ENCODE data around the gene TBC1D22B. TPM values are rescaled to one million over a fixed set of nuclear protein-coding genes. Genes with fewer than 3 reads are reported as not detected.

TBC1D22B gene
- total and polyA plus RNA-seq, 4 donors = 3.9 to 17.0 (median 7.7) TPM

- Histone ChIP-seq H3K27ac (ENCODE audit: low read depth in 1 of 2, low read length in 2 of 2) (no peak overlapping the region), H3K4me3 (ENCODE audit: low read length in 2 of 2) (no peak overlapping the region), H3K4me1 (ENCODE audit: control insufficient read depth in 1 of 2, insufficient read depth in 2 of 2, low read length in 2 of 2) (peaks cover 2 to 3% of the 10 kb centered on the region in 2 donors), H3K27me3 (ENCODE audit: control insufficient read depth in 1 of 2, insufficient read depth in 2 of 2, low read length in 1 of 2) (no peaks in the 10 kb centered on the region), H3K36me3 (ENCODE audit: control insufficient read depth in 1 of 2, insufficient read depth in 2 of 2, low read length in 1 of 2) (no peaks in the 10 kb centered on the region), H3K9me3 (ENCODE audit: control insufficient read depth, low read length) (no peaks in the 10 kb centered on the region)
- intact Hi-C loops (cut with DNase I) = no loop called here
- ATAC-seq (ENCODE audit: low FRiP score) (no peak), DNase-seq (no peak)
- WGBS, 2 donors = 48 to 53% methylated on average over 2 of the region's 2 CpGs
Measured at GRCh38 chr6:37236921-37237320, 20.7 kb upstream of the TBC1D22B start.

GRCh38 chr6:37237789-37238188 lies 19.8 kb upstream of the TBC1D22B start:
- ATAC-seq (ENCODE audit: low FRiP score) (no peak), DNase-seq (no peak)
- Histone ChIP-seq H3K36me3 (ENCODE audit: control insufficient read depth in 1 of 2, insufficient read depth in 2 of 2, low read length in 1 of 2) (no peaks in the 10 kb centered on the region), H3K9me3 (ENCODE audit: control insufficient read depth, low read length) (no peaks in the 10 kb centered on the region), H3K4me3 (ENCODE audit: low read length in 2 of 2) (no peak overlapping the region), H3K4me1 (ENCODE audit: control insufficient read depth in 1 of 2, insufficient read depth in 2 of 2, low read length in 2 of 2) (peaks cover 2 to 3% of the 10 kb centered on the region in 2 donors), H3K27ac (ENCODE audit: low read depth in 1 of 2, low read length in 2 of 2) (no peak overlapping the region), H3K27me3 (ENCODE audit: control insufficient read depth in 1 of 2, insufficient read depth in 2 of 2, low read length in 1 of 2) (no peaks in the 10 kb centered on the region)
- intact Hi-C loops (cut with DNase I) = no loop called here

- WGBS, 2 donors = 23 to 28% methylated on average over 1 of the region's 1 CpG
- no peak for DNase-seq
- no peak overlapping the region for H3K4me3 ChIP-seq (ENCODE audit: low read length in 2 of 2)
- H3K4me1 ChIP-seq (ENCODE audit: control insufficient read depth in 1 of 2, insufficient read depth in 2 of 2, low read length in 2 of 2) = peaks cover 2 to 3% of the 10 kb centered on the region in 2 donors
- no peaks in the 10 kb centered on the region for H3K9me3 ChIP-seq (ENCODE audit: control insufficient read depth, low read length)
- no peak for ATAC-seq (ENCODE audit: low FRiP score)
- no peaks in the 10 kb centered on the region for H3K36me3 ChIP-seq (ENCODE audit: control insufficient read depth in 1 of 2, insufficient read depth in 2 of 2, low read length in 1 of 2)
- no peaks in the 10 kb centered on the region for H3K27me3 ChIP-seq (ENCODE audit: control insufficient read depth in 1 of 2, insufficient read depth in 2 of 2, low read length in 1 of 2)
- intact Hi-C loops (cut with DNase I) = no loop called here
- peak overlapping the region in 1 of 2 donors; percentile 68 for H3K27ac ChIP-seq (ENCODE audit: low read depth in 1 of 2, low read length in 2 of 2)
Measured at GRCh38 chr6:37238381-37238780, 19.2 kb upstream of the TBC1D22B start.

GRCh38 chr6:37239526-37239925 lies 18.0 kb upstream of the TBC1D22B start:
- no peak overlapping the region for H3K4me3 ChIP-seq (ENCODE audit: low read length in 2 of 2)
- no peak for ATAC-seq (ENCODE audit: low FRiP score)
- no peak for DNase-seq

GRCh38 chr6:37239950-37240713 lies 17.4 kb upstream of the TBC1D22B start:
- Histone ChIP-seq H3K27ac (ENCODE audit: low read depth in 1 of 2, low read length in 2 of 2) (peak overlapping the region; percentile 83 to 92), H3K36me3 (ENCODE audit: control insufficient read depth in 1 of 2, insufficient read depth in 2 of 2, low read length in 1 of 2) (no peaks in the 10 kb centered on the region), H3K9me3 (ENCODE audit: control insufficient read depth, low read length) (no peaks in the 10 kb centered on the region), H3K4me1 (ENCODE audit: control insufficient read depth in 1 of 2, insufficient read depth in 2 of 2, low read length in 2 of 2) (peaks cover 2 to 8% of the 10 kb centered on the region in 2 donors), H3K4me3 (ENCODE audit: low read length in 2 of 2) (no peak overlapping the region), H3K27me3 (ENCODE audit: control insufficient read depth in 1 of 2, insufficient read depth in 2 of 2, low read length in 1 of 2) (no peaks in the 10 kb centered on the region)
- WGBS, 2 donors = 23 to 25% methylated on average over 4 of the region's 4 CpGs
- ATAC-seq (ENCODE audit: low FRiP score) = peak; percentile 81
- peak; percentile 97 for DNase-seq
- intact Hi-C loops (cut with DNase I) = loop anchor here (5.0 to 10.0 kb wide), 2 partner anchors 42 to 105 kb away; no protein-coding TSS in a partner anchor

More at GRCh38 chr6:37239526-37239925, 18.0 kb upstream of the TBC1D22B start:
- H3K27ac ChIP-seq (ENCODE audit: low read depth in 1 of 2, low read length in 2 of 2) = peak overlapping the region; percentile 41 to 89
- no peaks in the 10 kb centered on the region for H3K36me3 ChIP-seq (ENCODE audit: control insufficient read depth in 1 of 2, insufficient read depth in 2 of 2, low read length in 1 of 2)
- intact Hi-C loops (cut with DNase I) = no loop called here
- H3K9me3 ChIP-seq (ENCODE audit: control insufficient read depth, low read length) = no peaks in the 10 kb centered on the region
- 89 to 92% methylated on average over 3 of the region's 3 CpGs for WGBS, 2 donors
- H3K4me1 ChIP-seq (ENCODE audit: control insufficient read depth in 1 of 2, insufficient read depth in 2 of 2, low read length in 2 of 2) = peaks cover 2 to 8% of the 10 kb centered on the region in 2 donors
- H3K27me3 ChIP-seq (ENCODE audit: control insufficient read depth in 1 of 2, insufficient read depth in 2 of 2, low read length in 1 of 2) = no peaks in the 10 kb centered on the region

DNA sequence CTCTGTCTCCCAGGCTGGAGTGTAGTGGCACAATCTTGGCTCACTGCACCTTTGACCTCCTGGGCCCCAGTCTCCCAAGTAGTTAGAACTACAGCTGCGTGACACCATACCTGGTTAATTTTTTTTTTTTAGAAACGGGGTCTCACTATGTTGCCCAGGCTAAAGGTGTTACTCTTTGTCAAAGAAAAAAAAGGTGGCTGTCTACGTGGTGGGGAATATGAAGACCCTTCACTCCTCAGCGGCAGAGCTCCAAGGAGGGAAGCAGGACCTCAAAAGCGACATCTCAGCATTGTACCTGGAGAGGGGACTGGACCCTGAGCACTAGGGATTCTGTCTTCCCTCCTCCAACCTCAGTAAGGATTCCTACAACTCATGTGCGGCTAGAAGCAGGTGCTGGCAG lies 16.4 kb upstream of the TBC1D22B start:
- Histone ChIP-seq H3K27me3 (ENCODE audit: control insufficient read depth in 1 of 2, insufficient read depth in 2 of 2, low read length in 1 of 2) (no peaks in the 10 kb centered on the region), H3K4me3 (ENCODE audit: low read length in 2 of 2) (no peak overlapping the region), H3K27ac (ENCODE audit: low read depth in 1 of 2, low read length in 2 of 2) (peak overlapping the region in 1 of 2 donors; percentile 81), H3K4me1 (ENCODE audit: control insufficient read depth in 1 of 2, insufficient read depth in 2 of 2, low read length in 2 of 2) (peaks cover 2 to 8% of the 10 kb centered on the region in 2 donors), H3K36me3 (ENCODE audit: control insufficient read depth in 1 of 2, insufficient read depth in 2 of 2, low read length in 1 of 2) (no peaks in the 10 kb centered on the region), H3K9me3 (ENCODE audit: control insufficient read depth, low read length) (no peaks in the 10 kb centered on the region)
- DNase-seq = no peak
- no peak for ATAC-seq (ENCODE audit: low FRiP score)
- WGBS, 2 donors = 92 to 94% methylated on average over 6 of the region's 6 CpGs
- intact Hi-C loops (cut with DNase I) = loop anchor here (5.0 to 10.0 kb wide), 2 partner anchors 41 to 106 kb away; no protein-coding TSS in a partner anchor

GRCh38 chr6:37241775-37242428 lies 15.7 kb upstream of the TBC1D22B start:
- H3K4me3 ChIP-seq (ENCODE audit: low read length in 2 of 2) = no peak overlapping the region
- H3K36me3 ChIP-seq (ENCODE audit: control insufficient read depth in 1 of 2, insufficient read depth in 2 of 2, low read length in 1 of 2) = no peaks in the 10 kb centered on the region
- ATAC-seq (ENCODE audit: low FRiP score) = no peak
- no peaks in the 10 kb centered on the region for H3K9me3 ChIP-seq (ENCODE audit: control insufficient read depth, low read length)
- H3K4me1 ChIP-seq (ENCODE audit: control insufficient read depth in 1 of 2, insufficient read depth in 2 of 2, low read length in 2 of 2) = peaks cover 2 to 8% of the 10 kb centered on the region in 2 donors
- H3K27ac ChIP-seq (ENCODE audit: low read depth in 1 of 2, low read length in 2 of 2) = peak overlapping the region; percentile 84 to 100
- intact Hi-C loops (cut with DNase I) = loop anchor here (5.0 to 10.0 kb wide), 2 partner anchors 40 to 107 kb away; no protein-coding TSS in a partner anchor
- 13 to 21% methylated on average over 5 of the region's 5 CpGs for WGBS, 2 donors
- H3K27me3 ChIP-seq (ENCODE audit: control insufficient read depth in 1 of 2, insufficient read depth in 2 of 2, low read length in 1 of 2) = no peaks in the 10 kb centered on the region
- DNase-seq = no peak

- peak; percentile 70 to 78 for DNase-seq
- H3K4me1 ChIP-seq (ENCODE audit: control insufficient read depth in 1 of 2, insufficient read depth in 2 of 2, low read length in 2 of 2) = peaks cover 2 to 8% of the 10 kb centered on the region in 2 donors
Measured at GRCh38 chr6:37242429-37243052, 15.0 kb upstream of the TBC1D22B start.

More at GRCh38 chr6:37242429-37243052, 15.0 kb upstream of the TBC1D22B start:
- no peaks in the 10 kb centered on the region for H3K36me3 ChIP-seq (ENCODE audit: control insufficient read depth in 1 of 2, insufficient read depth in 2 of 2, low read length in 1 of 2)
- ATAC-seq (ENCODE audit: low FRiP score) = peak; percentile 40
- intact Hi-C loops (cut with DNase I) = loop anchor here (5.0 to 10.0 kb wide), 2 partner anchors 40 to 108 kb away; no protein-coding TSS in a partner anchor
- no peaks in the 10 kb centered on the region for H3K9me3 ChIP-seq (ENCODE audit: control insufficient read depth, low read length)
- 67 to 72% methylated on average over 1 of the region's 1 CpG for WGBS, 2 donors
- H3K27ac ChIP-seq (ENCODE audit: low read depth in 1 of 2, low read length in 2 of 2) = peak overlapping the region; percentile 84 to 100
- H3K27me3 ChIP-seq (ENCODE audit: control insufficient read depth in 1 of 2, insufficient read depth in 2 of 2, low read length in 1 of 2) = no peaks in the 10 kb centered on the region
- no peak overlapping the region for H3K4me3 ChIP-seq (ENCODE audit: low read length in 2 of 2)

Measured in aorta (tissue), 5 donors.